ENCODE data around the gene SLC27A5.
"Not testable (repeated sequence)": the region's sequence is repeated elsewhere in the genome, so short reads cannot be mapped to it uniquely, and the experiment has no call there.

Gene SLC27A5

DNA sequence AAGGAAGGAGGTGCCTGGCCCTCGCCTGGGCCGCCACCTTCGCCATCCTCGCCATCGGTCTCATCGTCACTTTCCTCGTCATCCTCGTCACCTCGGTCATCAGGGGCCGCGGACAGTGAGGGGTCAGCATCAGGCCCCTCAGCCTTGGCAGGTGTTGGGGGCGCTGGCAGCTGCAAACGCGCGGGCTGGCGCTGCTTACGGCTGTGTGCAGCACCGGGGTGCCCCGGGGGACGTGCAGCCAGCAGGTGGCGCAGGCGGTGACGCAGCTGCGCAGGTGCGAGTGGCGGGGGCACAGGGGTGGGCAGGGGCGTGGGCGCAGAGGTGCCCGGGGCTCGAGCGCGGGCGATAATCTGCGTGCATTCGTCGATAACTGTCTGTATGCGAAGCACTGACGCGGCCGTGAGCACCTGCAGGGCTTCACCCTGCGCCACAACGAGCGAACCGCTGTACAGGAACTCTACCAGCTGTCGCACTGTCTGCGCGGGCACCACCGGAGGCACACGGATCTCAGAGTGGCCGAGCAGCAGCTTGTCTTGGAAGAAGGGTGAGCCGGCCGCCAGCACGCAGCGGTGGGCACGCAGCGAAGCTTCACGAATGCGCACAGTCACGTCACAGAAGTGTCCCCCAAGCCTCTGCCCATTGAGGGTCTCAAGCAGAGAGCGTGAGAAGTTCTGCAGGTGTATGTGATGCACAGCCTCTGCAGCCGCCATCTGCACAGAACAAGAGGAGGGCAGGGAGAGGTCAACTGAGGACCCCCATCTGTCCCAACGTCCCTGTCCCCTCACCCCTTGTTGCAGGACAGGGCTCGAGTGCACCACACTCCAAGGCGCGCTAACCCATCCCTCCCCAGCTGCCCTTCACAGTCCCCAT, 5.4 kb upstream of the SLC27A5 start:
- Mint-ChIP-seq H3K4me3 (no peak overlapping the region), H3K9me3 (no peaks in the 10 kb centered on the region), H3K27ac (peak overlapping the region; percentile 35), H3K36me3 (peaks cover 6% of the 10 kb centered on the region), H3K27me3 (no peaks in the 10 kb centered on the region), H3K4me1 (peaks cover 54% of the 10 kb centered on the region)

- Mint-ChIP-seq H3K36me3 (peaks cover 6% of the 10 kb centered on the region), H3K27ac (no peak overlapping the region), H3K4me3 (peak overlapping the region; percentile 60)
Measured at GRCh38 chr19:58516246-58516836, 4.5 kb upstream of the SLC27A5 start.

GRCh38 chr19:58515259-58515658, 3.5 kb upstream of the SLC27A5 start:
- no peaks in the 10 kb centered on the region for H3K27me3 Mint-ChIP-seq
- no peaks in the 10 kb centered on the region for H3K9me3 Mint-ChIP-seq
- H3K4me1 Mint-ChIP-seq = peaks cover 50% of the 10 kb centered on the region
- peak overlapping the region; percentile 60 for H3K4me3 Mint-ChIP-seq
- peak overlapping the region; percentile 55 for H3K27ac Mint-ChIP-seq
- H3K36me3 Mint-ChIP-seq = peaks cover 6% of the 10 kb centered on the region

More at GRCh38 chr19:58516246-58516836, 4.5 kb upstream of the SLC27A5 start:
- no peaks in the 10 kb centered on the region for H3K27me3 Mint-ChIP-seq
- H3K4me1 Mint-ChIP-seq = peaks cover 54% of the 10 kb centered on the region
- H3K9me3 Mint-ChIP-seq = no peaks in the 10 kb centered on the region

DNA sequence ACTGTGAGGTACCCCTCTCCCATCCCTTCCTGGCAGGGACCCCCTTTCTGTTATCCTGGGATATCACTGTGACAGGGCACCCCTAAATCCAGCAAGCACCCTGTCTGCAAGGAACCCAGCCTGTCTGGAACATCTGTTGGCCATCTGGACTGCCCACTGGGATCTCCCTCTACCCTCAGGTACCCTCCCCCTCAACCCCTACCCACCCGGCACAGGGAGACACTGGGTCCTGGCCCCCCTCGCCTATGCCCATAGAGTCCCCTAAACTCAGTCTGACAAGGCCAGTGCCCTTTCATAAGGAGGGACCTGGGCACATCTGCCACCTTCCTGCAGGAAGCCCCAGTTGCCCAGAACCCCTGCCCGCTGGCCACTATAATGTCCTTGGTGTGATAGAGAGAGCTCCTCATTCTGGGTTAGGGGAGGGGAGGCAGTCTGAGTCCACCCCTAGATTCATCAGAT, 2.8 kb upstream of the SLC27A5 start:
- no peaks in the 10 kb centered on the region for H3K27me3 Mint-ChIP-seq

GRCh38 chr19:58513694-58514563, 2.1 kb upstream of the SLC27A5 start:
- Mint-ChIP-seq H3K27ac (peak overlapping the region; percentile 95), H3K4me3 (peak overlapping the region; percentile 90), H3K9me3 (no peaks in the 10 kb centered on the region), H3K36me3 (peaks cover 6% of the 10 kb centered on the region), H3K27me3 (no peaks in the 10 kb centered on the region), H3K4me1 (peaks cover 40% of the 10 kb centered on the region)

More for the DNA sequence above, 2.8 kb upstream of the SLC27A5 start:
- no peaks in the 10 kb centered on the region for H3K9me3 Mint-ChIP-seq
- peak overlapping the region; percentile 90 for H3K4me3 Mint-ChIP-seq
- peaks cover 6% of the 10 kb centered on the region for H3K36me3 Mint-ChIP-seq
- peaks cover 44% of the 10 kb centered on the region for H3K4me1 Mint-ChIP-seq
- peak overlapping the region; percentile 80 for H3K27ac Mint-ChIP-seq

GRCh38 chr19:58513213-58513693, 1.5 kb upstream of the SLC27A5 start:
- Mint-ChIP-seq H3K27ac (no peak overlapping the region), H3K4me3 (peak overlapping the region; percentile 59), H3K4me1 (peaks cover 34% of the 10 kb centered on the region), H3K36me3 (peaks cover 6% of the 10 kb centered on the region), H3K27me3 (no peaks in the 10 kb centered on the region), H3K9me3 (no peaks in the 10 kb centered on the region)

DNA sequence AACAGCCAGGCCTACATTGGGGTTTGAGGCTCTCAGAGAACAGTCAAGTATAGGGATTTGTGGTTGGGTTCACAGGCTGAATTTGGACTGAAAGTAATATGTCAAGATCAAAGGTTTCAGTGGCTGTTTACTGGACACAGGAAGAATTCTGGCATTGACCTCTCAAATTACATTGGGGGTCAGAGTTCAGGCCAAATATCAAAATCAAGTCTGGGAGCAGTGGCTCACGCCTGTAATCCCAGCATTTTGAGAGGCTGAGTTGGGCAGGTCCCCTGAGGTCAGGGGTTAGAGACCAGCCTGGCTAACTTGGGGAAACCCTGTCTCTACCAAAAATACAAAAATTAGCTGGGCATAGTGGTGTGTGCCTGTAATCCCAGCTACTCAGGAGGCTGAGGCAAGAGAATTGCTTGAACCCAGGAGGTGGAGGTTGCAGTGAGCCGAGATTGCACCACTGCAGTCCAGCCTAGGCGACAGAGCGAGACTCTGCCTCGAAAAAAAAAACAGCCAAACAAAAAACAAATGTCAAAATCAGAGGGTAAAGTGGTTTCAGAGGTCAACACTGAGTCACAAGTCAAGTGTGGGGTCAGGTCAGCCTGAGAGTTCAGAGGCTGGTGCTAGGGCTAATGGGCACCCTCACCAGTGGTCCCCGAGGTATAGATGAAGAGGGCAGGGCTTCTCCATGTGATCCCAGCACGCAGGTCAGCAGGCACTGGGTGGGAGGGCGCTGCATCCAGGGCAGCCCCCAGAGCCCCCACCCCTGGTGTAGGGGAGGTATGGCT, 1.5 kb downstream of the SLC27A5 start:
- Mint-ChIP-seq H3K27ac (no peak overlapping the region), H3K4me1 (peaks cover 14% of the 10 kb centered on the region), H3K36me3 (peaks cover 5% of the 10 kb centered on the region), H3K4me3 (no peak overlapping the region), H3K9me3 (no peaks in the 10 kb centered on the region), H3K27me3 (no peaks in the 10 kb centered on the region)

GRCh38 chr19:58509731-58510083, 2.1 kb downstream of the SLC27A5 start:
- Mint-ChIP-seq H3K4me3 (no peak overlapping the region), H3K36me3 (peaks cover 5% of the 10 kb centered on the region), H3K4me1 (peaks cover 11% of the 10 kb centered on the region), H3K27me3 (no peaks in the 10 kb centered on the region), H3K9me3 (no peaks in the 10 kb centered on the region), H3K27ac (no peak overlapping the region)

GRCh38 chr19:58507602-58508223, 4.1 kb downstream of the SLC27A5 start:
- H3K4me1 Mint-ChIP-seq, H3K27me3 Mint-ChIP-seq, H3K9me3 Mint-ChIP-seq, H3K4me3 Mint-ChIP-seq, H3K36me3 Mint-ChIP-seq, H3K27ac Mint-ChIP-seq: not testable (repeated sequence)

- no peaks in the 10 kb centered on the region for H3K27me3 Mint-ChIP-seq
- no peaks in the 10 kb centered on the region for H3K36me3 Mint-ChIP-seq
- H3K9me3 Mint-ChIP-seq = peaks cover 7% of the 10 kb centered on the region
- H3K4me1 Mint-ChIP-seq = peaks cover 25% of the 10 kb centered on the region
- peak overlapping the region; percentile 92 for H3K4me3 Mint-ChIP-seq
- H3K27ac Mint-ChIP-seq = no peak overlapping the region
Measured at GRCh38 chr19:58500242-58500641, 11.6 kb downstream of the SLC27A5 start.

GRCh38 chr19:58499021-58499927, 12.5 kb downstream of the SLC27A5 start:
- peak overlapping the region; percentile 92 for H3K4me3 Mint-ChIP-seq
- H3K36me3 Mint-ChIP-seq = no peaks in the 10 kb centered on the region
- no peaks in the 10 kb centered on the region for H3K27me3 Mint-ChIP-seq
- peaks cover 7% of the 10 kb centered on the region for H3K9me3 Mint-ChIP-seq
- peaks cover 25% of the 10 kb centered on the region for H3K4me1 Mint-ChIP-seq
- peak overlapping the region; percentile 94 for H3K27ac Mint-ChIP-seq

DNA sequence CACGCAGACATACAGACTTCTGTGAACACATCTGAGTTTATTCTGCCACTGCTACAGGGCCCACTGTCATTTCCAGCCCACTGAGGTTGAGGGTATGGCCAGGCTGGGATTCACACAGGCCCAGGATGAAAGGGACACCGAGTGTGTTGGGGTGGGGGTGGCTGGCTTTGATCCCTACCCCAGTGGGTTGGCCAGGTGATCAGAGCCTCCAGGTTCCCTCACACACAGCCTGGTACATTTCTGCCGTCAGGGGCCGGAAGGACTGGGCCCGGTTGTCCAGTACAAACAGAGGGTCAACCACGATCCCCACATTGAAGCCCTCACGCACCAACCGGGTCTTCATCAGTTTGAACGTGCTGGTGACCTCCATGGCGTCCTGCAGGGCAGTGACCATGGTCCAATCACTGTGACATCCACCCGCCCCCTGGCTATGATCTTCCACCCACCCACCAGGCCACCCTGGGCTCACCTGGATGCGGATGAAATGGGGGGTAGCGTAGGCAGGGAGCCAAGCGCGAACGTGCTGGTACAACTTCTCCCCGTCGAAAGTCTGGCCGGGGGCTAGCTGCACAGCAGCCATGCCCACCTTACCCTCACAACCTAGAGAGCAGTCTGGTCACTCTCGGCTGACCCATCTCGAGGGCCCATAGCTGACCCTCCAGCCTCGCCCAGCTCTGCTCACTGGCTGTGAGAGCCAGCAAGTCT, 13.3 kb downstream of the SLC27A5 start:
- H3K4me3 Mint-ChIP-seq = peak overlapping the region; percentile 92
- no peaks in the 10 kb centered on the region for H3K36me3 Mint-ChIP-seq
- H3K27ac Mint-ChIP-seq = no peak overlapping the region
- H3K4me1 Mint-ChIP-seq = peaks cover 25% of the 10 kb centered on the region
- H3K9me3 Mint-ChIP-seq = peaks cover 7% of the 10 kb centered on the region
- no peaks in the 10 kb centered on the region for H3K27me3 Mint-ChIP-seq

DNA sequence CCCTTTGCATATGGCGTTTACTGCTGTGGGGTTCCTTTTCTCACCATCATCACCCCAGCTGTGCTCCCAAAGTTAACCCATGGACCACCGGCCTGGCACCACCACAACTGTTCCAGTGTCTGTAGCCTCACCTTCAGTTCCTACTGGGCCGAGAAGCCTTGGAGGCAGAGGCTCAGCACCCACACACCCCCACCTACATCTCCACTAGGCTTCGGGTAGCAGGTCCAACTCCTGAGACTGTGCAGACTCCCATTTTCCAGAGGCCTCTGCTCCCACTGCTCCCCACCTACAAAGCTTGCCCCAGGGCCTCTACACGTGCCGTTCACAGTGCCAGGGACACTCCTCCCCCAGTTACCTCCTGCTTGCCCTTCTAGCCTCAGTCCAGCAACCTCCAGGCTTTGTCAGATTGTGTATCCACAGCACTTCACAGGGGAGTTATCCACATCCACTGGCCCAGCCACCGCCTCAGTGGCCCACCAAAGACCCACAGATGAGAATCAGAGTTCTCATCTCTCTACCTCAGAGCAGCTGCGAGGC, 14.1 kb downstream of the SLC27A5 start:
- no peaks in the 10 kb centered on the region for H3K27me3 Mint-ChIP-seq
- no peak overlapping the region for H3K27ac Mint-ChIP-seq
- H3K4me1 Mint-ChIP-seq = peaks cover 25% of the 10 kb centered on the region
- peaks cover 7% of the 10 kb centered on the region for H3K9me3 Mint-ChIP-seq
- H3K36me3 Mint-ChIP-seq = no peaks in the 10 kb centered on the region
- H3K4me3 Mint-ChIP-seq = peak overlapping the region; percentile 44
